COR-L47 (cell line): ENCODE measurements around the gene IRX1.

ENCODE experiments used
- DNase-seq: peaks from one replicate; lab custom pipeline; 2025; lab: John Stamatoyannopoulos, UW

Gene IRX1

DNA sequence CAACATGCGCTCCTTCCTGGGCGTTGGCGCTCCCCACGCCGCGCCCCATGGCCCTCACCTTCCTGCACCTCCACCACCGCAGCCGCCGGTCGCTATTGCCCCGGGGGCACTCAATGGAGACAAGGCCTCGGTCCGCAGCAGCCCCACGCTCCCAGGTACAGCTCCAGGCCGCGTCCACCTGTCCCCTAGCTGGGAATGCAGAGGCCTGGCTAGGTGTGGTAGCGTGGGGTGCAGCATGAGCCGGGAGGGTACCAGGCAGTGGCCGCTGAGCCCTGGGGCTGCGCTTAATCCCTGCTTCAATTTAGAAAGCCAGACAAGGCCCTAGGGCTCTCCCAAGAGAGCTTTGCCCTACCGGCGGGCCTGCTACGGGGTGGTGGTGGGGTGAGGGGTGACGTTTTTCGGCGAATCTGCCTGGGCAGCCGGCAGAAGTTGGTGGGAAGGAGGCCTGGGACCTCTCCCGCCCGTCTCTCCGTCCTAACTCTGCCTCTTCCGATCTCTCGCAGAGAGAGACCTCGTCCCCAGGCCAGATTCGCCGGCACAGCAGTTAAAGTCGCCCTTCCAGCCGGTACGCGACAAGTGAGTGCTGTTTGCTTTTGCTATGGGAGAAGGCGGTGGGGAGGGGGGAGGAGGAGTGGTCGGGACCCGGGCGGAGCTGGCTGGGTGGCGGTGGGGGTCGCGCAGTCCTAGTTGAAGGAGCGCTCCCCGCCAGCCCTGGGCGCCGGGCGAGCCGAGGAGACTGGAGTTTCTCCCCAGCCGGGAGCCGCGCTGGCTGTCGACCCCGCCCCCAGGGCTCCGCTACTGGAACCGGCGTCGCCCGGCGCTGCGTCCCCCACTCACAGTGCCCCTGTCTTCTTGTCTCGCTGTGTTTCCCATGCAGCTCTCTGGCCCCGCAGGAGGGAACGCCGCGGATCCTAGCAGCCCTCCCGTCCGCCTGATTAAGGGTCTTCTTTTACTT lies 4.8 kb downstream of the IRX1 start:
- DNase-seq: no peak

DNA sequence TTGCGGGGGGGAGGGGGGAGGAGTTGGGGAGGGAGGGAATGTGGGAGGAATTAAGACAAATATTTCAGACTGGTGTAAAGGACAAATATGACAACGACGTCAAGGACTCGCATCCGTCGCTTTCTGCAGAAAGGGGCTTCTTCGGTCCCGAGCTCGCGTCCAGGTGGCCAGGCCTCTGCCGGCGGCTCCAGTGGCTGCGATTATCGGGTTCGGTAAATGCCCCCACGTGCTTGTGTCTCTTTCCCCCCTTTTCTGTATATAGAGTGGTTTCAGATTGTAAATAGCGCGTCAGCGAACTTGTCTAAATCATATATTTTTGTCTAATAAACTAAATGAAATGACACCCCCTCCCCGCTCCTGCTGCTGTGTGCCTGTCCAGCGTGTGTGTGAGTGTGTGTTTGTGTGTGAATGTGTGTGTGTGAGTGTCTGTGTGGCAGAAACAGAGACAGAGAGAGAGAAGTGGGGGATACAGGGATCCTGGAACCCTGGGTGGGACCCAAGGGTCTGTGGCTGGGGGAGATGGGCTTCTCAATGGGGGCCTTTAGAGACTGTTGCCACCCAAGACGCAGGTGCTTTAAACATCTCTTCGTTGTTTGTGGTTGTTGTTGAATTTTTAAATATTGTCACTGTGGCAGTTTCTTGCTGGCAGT lies 5.6 kb downstream of the IRX1 start:
- DNase-seq: no peak

DNA sequence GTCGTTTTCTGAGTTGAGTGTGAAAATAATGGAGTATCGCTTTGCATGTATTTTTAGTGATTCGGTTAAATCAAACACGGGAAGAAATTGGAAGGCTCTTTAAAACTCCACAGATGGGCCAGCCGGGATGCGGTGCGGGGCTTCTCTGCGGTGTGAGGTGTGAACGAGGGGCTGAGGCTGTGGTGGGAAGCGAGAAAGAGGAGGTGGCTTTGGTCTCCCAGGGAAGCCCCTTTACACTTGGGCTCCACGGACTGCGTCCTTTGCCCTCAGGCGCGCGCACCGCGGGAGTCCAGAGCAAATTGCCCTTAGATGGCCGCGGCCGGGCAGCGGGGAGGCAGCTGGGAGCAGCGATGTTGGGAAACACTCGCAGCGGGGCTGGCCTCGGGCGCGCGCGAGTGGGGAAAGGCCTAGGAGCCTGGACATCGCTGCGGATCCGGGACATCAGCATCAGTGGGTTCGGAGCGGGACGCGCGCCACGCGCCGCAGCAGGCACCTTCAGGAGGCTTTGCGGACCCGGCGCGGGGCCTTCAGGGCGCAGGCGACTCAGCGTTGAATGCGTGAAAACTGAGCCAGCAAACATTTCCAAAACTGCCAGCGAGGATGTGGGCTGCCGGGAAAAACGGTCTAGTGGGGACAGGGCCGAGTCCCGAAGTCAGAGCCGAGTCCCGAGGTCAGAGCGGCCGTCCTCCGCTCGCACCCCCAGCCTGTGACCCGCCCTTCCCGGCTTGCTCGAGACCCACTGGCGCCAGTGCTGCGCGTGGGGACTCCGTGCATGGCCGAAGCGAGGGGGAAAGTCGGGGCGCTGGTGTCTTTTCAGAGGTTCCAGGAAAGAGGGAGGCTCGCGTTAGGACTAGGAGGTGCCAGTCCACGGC lies 6.5 kb downstream of the IRX1 start:
- no peak for DNase-seq

DNA sequence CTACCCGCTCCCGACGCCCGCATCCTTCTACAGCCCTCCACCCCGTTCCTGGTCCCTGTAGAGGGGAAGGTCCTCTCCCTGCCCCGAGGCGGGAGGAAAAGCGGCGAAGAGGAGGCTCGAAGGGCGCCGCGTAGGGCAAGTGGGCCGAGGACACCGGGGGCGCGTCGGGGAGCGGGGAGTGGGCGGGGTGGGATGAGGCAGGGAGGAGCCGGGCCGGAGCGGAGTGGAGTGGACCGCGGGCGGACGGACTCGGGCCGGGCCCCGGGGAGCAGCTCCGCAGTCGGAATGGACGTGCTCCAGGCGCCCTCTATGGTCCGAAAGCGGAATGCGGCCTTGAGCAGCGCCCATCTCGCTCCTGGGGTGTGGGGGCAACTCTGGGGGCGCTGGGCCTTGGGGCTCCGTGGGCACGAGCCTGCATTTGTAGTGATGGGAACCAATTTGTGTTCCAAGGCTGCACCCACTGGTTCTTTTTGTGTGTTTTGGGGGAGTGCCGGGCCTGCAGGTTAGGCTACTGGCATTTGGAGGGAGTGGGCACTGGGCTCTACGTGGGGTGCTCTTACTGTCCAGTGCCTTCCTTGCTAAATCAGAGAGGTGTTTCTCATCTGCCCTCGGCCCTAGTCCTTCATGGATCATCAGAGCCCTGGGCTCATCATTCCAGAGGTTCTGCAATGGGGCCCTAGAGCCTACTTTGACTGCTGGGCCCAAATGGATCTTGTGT lies 7.3 kb downstream of the IRX1 start:
- DNase-seq: no peak

DNA sequence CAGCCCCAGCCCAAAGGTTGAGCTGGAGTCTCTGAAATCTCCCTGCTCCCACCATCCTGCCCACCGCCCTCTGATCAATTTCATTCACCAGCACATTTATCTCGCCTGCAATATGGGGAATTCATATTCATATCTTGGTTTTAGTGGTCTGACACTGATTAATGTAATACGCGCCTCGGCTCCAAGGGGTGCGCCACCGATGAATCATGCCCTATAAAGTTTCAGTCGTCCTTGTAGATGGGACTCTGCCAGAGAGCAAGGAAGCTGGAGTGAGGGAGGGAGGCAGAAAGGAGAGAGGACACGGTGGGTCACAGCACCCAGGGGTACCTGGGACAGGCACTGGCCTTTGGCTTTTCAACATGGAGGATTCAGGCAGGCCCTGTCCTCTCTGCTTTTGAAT lies 8.9 kb downstream of the IRX1 start:
- DNase-seq: no peak

DNA sequence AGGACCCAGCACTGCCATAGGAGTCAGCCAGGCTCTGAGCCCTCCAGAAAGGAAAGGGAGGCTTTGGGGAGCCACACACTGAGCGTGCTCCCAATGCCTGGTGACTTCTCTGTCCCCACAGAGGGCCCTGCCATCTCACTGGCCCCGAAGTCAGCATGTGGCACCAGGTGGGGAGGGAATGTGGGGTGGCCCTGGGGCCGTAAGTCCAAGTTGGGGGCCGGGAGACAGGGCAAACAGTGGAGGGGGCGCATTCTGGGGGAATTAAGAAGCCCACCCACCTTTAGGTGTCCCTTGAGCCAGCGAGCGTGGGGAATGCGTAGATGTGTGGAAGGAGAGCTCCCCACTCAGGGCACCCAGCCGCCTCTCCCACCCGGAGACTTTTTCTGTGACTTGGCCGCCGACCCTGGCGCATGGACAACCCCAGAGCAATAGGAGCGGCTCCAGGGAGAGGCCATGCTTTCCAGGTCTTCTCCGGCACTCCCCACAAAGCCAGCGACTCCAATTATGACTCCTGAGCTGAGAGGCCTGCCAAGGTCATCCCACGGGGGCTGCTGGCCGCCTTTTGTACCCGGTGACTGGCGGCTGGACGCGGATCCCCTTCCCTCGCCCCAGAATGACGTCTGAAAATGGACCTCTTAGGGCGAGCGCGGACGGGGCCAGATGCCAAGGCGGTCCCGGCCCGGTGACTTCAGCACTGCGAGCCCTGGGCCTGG lies 9.8 kb downstream of the IRX1 start:
- no peak for DNase-seq

DNA sequence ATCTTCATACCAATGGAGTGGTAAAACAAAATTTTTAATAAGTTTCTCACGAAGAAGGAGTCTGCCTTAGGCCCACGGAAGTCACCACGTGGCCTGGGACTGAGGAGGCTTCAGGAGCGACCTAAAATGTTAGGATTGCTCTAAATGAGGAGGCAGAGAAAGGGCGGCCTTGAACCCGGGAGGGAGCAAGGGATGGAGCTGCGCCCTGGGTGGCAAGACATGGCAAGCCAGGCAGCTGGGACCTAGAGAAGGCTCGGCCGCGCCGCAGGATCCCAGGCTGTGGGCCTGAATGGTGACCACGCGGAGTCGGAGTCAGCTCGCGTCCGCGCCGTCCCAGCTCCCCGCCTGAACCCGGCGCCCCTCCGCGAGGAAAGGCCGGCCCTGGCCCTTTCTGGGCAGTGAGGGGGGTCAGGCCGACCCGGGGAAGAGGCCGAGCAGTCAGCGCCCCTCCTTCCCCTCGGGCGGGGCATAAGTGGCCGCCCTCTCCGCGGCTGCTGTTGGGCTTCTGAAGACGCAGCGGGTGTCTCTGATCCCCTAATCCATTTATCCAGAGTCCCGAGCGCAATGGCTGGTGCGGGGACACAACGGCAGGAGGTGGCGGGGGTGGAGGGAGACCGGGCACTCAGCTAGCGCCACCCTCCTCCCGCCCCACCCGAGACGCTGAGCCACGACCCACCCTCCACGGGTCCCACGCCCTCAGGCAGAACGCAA lies 10.6 kb downstream of the IRX1 start:
- no peak for DNase-seq

DNA sequence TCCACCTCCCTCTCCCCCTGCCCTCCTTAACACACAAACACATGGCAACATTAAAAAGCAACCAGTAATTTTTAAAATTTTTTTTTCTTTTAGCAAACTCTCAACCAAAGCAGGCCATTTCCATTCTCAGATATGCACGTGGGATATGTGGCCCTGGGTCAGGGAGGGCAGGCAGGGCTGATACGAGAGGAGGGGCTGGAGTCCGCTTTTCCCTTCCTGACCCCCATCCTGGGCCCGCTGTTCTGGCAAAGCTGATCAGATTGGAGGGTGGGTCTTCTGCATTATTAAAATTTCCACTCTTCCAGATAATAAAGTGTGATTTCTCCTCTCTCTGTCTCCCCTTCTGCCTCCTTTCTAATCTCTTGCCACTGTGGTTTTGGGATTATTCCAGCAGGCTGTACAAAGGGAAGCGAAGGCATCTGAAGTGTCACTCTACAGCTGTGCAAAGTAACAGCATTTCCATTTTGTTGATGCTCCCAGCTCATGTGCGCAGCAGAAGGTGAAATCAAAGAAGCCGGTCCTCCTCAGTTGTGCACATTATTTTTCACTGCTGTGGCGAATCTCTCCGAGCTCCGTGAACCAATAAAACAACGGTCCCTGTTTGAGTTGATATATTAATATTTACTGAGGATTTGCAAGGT lies 12.0 kb downstream of the IRX1 start:
- DNase-seq: no peak

DNA sequence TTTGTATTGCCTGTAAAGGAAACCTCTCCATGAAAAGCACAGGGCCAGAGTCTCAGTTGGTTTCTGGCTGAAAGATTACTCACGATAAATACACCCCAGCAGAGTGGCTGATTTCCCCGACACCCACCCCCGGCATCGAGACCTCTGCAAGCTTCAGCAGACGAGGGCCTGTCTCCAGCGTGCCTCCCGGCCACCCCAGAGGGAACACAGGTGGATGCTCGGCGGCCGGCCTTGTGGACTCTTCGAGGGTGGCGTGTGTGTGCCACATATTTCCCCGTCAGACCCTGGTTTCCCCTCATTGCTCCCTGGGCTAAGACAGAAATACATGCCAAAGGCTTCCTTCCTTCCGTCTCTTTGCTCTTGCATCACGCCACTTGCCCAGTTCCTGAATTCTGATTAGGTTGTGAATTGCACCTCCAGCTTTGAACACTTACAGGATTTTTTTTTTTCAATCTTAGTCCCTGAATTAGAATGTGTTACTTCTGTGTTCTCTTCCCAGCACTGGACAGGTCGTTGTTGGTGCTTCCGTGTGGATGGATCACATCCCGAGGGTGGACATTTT lies 13.6 kb downstream of the IRX1 start:
- no peak for DNase-seq

DNA sequence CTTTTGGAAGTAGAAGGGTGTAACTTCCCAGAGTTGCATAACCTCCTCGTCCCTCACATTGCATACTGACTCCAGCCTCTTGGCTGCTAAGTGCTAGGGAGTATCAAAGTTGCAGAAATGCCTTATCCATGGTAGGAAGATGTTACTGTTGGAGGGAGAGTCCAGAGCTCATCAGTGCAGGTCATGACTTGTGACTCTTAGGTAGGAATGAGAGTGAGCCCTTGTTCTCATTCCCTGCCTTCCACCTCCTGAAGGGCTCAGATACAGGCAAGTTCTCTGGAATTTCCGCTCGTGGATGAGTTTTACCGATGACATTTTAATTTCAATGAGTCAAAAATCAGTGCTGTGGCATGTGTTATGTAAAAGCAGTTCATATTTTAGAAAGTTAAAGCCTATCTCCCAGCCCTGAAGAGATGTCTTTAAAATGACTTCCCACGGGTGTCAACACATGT lies 17.0 kb downstream of the IRX1 start:
- DNase-seq: no peak

DNA sequence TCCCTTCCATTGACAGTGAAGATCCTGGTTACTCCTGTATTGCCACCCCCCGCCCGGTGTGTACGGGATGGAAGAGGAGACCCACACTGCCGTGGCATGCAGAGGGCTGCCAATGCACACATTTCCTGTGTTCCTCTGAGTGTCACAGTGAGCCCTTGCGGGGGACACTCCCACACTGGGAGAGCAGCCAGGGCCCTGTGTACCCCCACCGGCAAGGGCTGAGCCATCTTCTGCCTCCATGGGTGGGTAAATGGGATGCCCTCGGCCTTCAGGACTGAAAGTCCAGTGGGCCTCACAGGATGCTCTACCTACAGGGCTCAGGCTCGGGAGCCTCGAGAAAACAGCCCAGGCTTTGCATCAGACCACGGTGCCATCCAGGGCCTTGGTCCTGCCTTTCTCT lies 18.1 kb downstream of the IRX1 start:
- no peak for DNase-seq

DNA sequence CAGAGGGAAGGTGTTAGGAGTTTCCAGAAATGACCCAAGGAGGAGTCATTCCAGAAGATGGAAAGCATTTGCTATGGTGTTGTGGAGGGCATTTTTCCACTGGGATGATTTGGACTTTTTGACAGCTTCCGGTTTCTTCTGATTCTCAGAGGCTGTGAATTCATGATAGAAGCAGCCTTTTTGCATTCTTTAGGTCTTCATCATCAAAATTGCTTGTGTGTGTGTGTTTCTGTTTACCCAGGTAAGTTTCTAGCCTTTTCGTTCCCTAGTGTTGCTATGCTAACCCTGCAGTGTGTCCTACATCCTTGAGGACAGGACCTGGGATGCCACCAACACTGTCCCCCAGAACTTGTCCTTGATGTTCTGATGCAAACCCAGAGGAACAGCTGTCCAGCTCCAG lies 19.6 kb downstream of the IRX1 start:
- DNase-seq: no peak

DNA sequence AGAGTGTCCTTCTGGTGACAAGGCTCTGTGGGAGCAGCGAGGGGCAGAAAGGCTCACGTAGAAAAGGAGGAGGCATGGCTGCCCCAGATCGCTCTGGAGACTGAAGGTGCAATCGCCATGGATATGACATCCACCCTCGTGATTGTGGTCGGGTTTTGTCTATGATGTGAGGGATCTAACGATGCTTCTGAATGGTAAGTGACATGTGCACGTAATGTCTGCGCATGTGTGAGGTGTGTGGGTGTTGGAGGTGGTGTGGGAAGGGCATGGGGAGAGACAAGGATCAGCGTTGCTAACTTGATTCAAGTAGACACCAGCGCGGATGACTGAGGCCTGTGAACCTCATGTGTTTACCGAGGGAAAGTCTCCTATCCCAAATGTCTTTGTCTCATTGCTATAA lies 20.2 kb downstream of the IRX1 start:
- no peak for DNase-seq

DNA sequence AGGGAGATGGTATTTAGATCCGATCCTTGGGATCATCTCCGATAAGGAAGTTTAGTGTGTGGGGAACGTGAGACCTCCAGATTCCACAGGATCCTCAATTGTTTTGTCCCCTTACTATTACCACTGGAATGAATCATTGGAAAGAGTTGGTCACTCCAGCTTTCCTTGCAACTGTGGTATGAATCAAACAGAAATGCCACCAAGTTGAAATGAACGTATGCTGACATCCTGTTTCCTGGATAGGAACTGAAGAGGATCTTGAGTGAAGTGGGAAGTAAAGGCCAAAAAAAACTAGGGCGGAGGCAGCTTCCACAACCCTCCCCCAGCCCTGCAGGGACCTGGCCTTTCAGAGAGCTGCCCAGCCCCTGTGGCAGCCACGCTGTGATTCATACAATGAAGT lies 23.9 kb downstream of the IRX1 start:
- DNase-seq: no peak

DNA sequence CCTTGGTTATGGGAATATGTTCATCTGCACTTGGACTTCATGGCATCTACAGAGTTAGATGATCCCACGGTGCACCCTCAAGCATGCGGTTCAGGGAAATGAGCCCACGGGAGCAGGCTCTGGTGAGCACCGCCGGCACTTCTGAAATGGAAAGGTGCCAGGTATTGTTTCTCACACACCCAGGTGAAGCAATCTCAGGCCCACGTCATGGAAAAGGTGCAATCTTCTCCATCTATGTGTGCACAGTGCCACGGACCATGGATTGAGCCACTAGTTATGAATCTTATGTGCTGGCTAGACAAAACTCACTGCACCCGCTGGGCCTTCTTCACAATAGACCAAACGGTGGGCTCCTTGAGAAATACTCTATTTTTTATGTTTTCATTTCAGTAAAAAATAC lies 27.3 kb downstream of the IRX1 start:
- no peak for DNase-seq

DNA sequence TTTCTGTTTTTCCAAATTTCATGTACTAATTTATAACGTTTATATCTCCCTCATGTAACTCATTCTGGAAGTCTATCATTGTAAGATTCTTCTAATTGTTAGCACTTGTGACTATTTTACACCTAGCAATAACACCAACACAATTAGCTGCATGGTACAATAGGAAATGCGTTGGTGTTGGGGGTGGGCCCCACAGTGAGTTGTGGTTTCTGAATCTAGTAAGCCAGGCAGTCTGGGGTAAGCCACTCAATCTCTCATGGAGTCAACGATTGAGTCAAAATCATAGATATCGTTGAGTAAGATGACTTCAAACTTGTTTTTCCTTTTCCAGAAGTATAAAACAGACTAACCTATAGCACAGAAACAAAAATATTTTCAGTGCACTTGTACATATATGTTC lies 30.0 kb downstream of the IRX1 start:
- DNase-seq: no peak

DNA sequence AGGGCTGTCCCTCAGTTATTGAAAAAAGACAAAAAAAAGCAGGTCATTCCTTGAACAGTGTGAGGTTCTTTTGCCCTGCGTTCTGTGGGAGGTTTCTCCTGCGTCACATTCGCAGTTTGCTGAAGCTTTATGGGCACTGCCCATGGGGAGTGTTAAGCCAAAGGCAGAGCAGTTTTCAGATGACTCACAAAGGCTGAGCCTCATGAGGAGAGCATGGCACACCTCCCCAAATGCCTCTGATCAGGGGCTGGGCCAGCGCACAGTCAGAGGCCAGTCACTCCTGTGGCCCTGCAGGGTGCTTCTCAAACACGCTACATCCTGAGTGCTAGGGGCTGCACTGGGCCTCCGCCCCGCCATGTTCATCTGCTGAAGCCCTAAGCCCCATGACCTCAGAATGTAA lies 38.4 kb downstream of the IRX1 start:
- DNase-seq: no peak

DNA sequence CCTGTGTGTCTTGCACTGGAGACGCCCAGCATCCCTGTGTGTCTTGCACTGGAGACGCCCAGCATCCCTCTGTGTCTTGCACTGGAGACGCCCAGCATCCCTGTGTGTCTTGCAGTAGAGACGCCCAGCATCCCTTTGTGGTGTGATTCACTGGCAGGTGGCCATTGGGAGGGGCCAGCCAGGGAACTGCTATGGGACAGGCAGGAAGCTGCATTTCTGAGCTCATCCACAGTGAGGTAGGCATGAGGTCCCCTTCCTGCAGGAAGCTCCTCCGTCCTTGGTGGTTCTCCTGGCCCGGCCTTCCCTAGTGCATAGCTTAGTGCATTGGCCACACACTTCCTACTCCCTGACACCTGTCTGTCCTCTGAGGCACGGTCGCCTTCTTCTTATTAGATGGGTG lies 43.5 kb downstream of the IRX1 start:
- no peak for DNase-seq

DNA sequence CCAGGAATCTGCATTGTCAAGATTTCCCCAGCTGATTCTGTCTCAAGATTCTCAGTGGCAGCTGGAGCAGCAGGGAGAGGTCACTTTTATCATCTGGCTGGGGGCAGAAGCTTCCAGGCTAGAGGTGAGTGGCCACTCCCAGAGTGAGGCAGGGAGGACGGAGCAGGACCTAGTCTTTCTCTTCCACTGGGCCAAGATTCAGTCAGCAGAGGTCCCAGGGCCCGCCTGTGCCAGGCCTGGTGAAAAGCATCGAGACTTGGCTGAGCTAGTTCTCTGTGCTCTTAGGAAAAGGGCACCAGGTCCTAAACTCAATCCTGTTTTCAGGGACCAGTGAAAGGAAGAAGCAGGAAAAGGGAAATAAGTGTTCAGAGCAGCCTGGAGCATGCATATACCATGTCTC lies 46.6 kb downstream of the IRX1 start:
- no peak for DNase-seq

DNA sequence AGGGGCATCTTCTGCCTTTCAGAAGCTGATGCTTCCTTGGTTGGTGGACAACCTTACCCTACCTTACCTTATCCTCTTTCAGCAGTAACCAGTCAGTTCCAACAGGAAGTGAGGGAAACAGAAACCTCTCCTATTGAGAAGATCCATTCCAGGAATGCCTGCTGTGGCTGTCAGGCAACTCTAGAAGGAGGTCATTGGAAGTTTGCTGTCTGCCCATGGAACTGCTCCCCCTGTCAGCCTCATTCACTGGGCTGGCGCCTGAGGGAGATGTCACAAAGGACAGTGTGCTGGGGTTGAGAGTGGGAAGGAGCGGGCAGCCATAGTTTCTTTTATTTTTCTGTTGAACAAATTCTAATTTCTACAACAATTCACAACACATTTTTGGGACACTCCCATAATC lies 54.7 kb downstream of the IRX1 start:
- DNase-seq: no peak
